ENCODE data around the gene CHST8.
"Not testable (repeated sequence)": the region's sequence is repeated elsewhere in the genome, so short reads cannot be mapped to it uniquely, and the experiment has no call there.

CHST8 gene, protein sequence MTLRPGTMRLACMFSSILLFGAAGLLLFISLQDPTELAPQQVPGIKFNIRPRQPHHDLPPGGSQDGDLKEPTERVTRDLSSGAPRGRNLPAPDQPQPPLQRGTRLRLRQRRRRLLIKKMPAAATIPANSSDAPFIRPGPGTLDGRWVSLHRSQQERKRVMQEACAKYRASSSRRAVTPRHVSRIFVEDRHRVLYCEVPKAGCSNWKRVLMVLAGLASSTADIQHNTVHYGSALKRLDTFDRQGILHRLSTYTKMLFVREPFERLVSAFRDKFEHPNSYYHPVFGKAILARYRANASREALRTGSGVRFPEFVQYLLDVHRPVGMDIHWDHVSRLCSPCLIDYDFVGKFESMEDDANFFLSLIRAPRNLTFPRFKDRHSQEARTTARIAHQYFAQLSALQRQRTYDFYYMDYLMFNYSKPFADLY

DNA sequence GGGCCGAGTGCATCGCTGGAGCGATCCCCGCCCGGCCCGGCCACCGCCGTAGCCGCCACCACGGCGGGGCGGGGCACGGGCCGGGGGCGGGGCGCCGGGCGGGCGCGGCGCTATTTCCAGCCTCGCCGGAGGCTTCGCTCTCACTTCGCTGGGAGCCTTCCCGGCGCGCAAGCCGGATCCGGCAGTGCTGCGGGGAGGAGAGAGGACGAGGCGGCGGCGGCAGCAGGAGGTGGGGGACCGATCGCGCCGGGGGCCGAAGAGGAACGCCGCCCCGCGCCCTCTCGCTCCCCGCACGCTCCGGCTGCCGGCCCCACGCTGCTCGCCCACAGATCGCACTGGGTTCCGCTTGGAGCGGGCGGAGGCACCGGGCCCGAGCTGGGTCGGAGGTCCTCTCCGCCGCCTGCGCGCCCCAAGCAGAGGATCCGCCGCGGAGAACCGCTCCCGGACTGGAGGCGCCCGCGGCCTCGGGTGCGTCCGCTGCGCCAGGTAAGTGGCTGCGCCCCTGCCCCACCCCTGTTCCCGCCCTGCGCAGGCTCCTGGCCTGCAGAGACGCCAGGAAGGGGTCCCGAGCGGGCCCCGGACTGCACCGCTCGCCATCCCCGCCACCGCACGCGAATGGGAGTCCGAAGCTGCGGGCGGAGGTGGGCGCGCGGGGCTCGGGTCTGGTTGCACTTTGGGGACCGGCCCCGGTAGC, at the start of gene CHST8:
CHST8 (plus strand) TSS at position 143 of the 694 bp plus-strand sequence. CDS start 67,309 bp downstream, outside the sequence.
- DNase-seq, result no peak

DNA sequence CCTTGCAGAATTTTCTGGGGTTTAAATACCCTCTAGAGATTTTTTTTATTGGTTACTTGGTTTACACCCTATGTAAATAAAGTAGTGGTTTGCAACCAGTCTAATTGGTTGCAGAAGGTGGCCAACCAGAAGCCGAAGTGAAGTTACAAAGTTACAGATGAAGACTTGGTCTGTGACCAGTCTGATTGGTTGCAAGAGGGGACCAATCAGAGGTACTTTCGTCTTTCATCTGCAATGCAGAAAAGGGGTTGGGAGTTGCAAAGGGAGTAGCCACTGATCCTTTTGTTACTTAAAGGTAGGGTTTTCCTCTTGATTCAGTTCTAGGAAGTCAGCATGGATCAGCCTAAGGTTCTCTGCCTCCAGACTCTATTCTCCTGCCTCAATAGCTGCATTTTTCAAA, 48.8 kb upstream of the CHST8 start:
- no peak for DNase-seq

DNA sequence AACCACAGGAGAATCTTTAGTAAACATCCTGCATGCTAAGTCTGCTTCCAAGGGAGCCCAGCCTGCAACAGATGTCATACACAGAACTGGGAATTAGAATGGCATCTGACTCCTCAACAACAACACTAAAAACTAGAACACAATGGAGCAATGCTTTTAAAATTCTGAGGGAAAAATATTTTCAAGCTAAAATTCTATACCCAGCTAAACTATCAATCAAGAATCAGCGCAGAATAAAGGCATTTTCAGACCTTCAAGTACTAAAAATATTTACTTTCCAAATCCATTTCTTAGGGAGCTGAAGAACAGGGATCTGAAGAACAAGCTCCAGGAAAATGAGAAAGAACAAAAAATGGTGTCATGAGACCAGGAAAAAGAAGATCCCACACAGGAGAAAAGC, 46.9 kb upstream of the CHST8 start:
- DNase-seq, result no peak

- no peak for DNase-seq
These were observed 43.1 kb upstream of the CHST8 start for GRCh38 chr19:33578697-33579096.

DNA sequence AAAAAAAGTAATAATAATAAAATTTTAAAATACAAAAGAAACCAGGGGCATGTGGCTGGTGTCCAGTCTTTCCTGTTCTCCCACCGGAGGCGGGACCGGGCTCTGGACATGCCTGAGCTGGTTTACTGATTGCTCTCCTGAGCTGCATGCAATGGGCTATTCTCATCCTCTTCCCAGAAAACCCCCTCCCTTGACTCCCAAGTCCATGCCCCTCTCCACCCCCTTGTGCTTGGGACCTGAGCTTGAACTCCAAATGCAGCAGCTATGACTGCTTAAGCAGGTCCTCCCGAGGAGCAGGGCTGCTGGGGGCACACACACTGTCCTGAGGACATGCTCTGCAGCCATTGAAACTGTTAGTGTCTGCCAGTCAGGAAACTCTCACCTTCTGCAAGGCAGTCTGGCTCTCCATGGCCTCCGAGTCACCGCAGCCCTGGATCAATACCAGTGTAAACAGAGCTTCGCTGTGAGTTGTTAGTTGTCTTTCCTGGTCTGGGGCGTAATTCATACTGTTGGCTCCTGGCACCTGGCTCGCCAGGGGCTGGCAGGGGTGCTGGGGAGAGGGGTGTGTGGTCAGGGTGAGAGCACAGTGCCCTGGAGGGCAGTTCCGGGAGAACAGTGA, 41.6 kb upstream of the CHST8 start:
- no peak for DNase-seq

GRCh38 chr19:33580645-33581037, 41.1 kb upstream of the CHST8 start:
- no peak for DNase-seq

GRCh38 chr19:33582914-33583313, 38.8 kb upstream of the CHST8 start:
- no peak for DNase-seq

DNA sequence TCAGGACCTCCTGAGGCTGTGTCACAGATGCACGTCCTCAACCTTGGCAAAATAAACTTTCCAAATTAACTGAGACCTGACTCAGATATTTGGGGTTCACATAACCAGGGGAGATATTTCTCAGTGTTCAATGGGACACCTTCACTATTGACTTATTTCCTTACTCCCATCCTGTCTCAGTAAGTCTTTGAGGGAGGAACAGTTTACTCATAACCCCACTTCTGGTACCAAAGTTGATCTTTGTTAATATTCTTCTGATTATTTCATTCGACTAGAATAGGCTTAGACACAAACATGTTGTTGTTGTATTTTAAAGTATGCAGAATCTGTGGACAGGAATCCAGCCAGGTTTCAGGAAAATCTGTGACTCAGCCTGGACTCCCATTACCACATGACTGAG, 34.6 kb upstream of the CHST8 start:
- no peak for DNase-seq

DNA sequence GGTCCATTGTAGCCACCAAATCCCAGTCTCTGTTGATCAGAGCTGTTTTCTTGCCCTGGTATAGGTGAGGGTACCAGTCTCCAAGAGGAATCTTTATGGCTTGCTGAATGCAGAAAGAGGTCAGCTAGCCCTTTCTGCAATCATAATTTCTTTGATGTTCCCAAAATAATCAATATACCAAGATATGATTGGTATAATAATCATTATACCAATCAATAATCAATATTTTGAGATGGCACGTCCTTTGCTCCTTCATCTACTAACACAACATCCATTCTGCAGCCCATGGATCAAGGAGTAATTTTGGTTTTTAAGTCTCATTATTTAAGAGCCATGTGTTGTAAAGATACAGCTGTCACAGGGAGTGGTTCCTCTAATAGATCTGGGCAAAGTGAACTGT, 31.5 kb upstream of the CHST8 start:
- DNase-seq, result no peak

DNA sequence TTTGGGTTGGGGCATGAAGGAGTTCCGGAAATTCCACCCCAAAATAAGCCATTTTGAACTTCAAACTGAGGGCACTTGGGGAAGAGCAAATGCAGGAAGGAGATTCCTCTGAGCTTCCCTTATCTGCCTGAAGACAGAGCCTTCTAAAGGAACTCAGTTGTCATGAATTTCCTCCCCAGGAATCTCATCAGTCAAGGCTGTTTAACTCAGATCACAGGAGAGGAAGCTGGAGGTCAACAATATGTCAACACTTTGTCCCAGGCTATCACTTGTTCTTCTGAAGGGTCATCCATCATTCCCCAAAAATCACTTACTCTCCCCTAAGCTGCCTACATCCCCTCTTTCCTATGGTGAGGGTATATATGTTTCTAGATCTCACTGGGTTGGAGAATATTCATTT, 26.0 kb upstream of the CHST8 start:
- DNase-seq, result no peak

GRCh38 chr19:33601583-33601982, 20.2 kb upstream of the CHST8 start:
- DNase-seq, result no peak

DNA sequence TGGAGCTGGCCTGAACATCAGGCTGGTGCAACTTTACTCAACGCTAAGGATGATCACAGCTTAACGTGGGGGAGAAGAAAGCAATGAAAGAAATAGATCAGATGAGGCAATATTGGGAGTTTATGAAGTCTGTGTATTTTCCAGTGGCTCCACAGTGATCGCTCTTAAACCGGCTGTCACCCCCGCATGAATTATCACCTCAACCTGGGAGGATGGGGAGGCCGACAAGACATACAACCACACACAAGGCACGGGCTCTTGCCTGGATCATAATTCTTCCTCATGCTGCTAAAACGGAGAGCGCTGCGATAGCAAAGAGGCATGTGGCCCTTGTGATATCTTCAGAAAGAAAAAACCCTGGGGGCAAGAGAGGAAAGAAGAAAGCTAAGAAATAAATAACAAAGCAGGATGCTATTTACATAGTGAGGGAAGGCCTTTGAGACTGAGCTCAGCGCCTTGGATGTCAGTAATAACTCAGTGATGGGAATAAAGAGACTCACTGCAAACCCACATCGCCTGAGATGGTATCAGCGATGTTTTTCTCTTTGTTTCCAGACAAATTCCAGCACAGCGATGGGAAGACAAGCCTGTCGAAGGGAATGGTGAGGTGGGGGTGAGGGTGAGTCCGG, 19.1 kb upstream of the CHST8 start:
- DNase-seq, result no peak

DNA sequence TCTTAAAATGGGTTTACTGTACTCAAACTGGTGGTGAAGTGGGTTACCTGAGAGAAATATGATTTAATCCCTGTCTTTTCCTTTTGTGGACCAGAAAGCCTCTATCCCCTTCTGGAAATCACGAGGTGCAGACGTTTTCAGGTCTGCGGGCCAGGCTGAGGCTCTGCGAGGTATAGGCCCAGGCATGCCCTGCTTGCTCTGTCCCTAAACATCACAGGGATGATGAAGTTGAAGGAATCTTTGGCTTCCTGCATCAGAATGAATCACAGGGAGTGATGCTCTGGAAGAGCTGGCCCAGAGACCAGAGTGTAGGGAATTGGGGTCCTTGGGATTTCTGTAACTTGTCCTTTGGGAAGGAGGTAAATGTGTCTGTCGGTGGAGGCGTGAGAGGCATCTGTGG, 18.4 kb upstream of the CHST8 start:
- DNase-seq, result no peak

DNA sequence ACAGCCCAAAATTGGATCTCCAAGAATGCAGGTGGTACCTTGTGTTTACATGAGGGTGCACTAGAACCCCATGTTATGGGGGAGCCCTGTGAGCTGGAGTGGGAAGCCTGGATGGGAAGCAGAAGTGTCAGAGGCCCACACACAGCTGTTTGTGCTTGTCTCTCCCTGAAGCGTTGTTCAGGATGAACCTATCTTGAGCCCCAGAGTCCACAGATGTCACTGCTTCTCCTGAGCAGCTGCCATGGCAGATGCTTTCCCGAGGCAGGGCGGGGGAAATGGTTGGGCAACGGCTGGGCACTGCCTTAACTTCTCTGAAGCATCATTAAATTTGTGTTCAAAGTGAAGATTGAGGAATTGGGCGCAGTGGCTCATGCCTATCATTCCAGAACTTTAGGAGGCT, 17.1 kb upstream of the CHST8 start:
- no peak for DNase-seq

DNA sequence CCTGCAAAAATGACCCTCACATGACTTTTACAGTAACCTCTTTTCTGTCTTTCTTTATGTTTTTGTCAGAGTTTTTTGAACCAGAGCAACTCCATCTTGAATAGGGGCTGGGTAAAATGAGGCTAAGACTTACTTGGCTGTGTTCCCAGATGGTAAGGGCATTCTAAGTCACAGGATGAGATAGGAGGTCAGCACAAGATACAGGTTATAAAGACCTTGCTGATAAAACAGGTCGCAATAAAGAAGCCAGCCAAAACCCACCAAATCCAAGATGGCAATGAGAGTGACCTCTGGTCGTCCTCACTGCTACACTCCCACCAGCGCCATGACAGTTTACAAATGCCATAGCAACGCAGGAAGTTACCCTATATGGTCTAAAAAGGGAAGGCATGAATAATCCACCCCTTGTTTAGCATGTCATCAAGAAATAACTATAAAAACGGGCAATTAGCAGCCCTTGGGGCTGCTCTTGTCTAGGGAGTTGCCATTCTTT, 15.9 kb upstream of the CHST8 start:
- DNase-seq, result not testable (repeated sequence)

DNA sequence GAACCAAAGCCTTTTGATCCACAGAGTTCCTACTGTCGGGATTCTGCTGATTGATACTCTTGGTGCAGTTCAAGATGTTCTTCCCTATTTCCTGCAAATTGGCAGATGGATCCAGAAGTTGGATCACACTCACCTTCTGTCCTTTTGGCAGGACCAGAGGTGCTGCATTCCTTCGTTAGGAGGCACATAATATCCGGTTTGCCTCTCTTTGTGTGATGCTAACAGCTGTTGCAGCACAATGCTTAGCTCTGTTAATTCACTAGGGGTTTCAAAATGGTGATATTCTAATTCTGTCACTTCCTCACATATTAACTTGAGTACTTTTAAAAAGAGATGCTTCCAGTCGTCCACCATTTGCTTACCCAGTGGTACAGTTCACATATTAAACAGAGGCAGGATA, 15.2 kb upstream of the CHST8 start:
- DNase-seq, result no peak

DNA sequence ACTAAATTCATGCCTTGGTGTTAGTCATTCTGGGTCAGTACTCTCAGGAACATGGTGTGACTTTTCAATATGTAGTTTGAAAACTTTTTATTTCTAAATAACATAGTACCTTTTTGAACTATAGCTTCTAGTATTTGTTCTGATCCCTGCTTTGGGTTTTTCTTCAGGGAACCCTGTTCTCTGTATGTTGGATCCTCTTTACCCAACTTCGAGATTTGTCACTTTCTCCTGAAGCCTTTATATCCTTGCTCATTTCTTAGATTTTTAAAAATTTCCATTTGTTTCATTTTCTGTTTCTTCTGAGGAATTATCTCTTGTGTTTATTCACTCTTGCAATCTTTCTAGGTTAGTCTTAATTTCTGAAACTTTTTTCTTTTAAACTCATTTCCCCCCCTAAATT, 12.4 kb upstream of the CHST8 start:
- DNase-seq, result no peak

DNA sequence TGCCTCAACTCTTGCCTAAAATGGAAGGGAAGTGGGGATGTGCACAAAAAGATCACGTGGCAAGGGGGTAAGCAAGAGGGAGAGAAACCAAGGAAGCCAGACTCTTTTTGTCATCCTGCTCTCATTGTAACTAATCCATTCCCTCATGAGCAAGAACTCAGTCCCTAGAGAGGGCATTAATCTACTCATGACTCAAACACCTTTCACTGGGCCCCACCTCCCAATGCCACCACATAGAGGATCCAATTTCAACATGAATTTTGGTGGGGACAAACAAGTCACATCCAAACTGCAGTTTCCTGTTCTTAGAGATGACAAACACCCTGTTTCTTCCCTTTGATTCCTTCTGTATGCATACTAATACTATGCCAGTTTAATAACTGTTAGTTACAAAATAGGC, 11.2 kb upstream of the CHST8 start:
- DNase-seq, result no peak

GRCh38 chr19:33612928-33613619, 8.7 kb upstream of the CHST8 start:
- DNase-seq, result no peak

DNA sequence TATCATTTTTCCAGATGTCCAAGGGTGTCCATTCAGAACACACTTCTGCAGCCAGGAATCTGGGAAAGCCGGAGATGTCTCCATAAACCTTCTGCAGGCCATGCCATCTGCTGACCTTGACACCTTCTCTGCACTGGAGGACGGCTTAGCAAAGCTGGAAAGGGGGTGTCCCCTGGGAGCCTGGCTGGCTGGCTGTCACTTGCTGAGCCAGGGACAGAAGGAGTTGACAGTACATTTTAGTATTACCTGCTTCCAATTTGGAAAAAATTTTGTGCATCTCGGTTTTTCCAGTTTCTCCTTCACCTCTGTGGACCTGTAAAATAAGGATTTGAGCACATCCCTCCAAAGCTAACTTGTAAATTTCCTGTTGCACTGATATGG, 8.1 kb upstream of the CHST8 start:
- no peak for DNase-seq

- DNase-seq, result no peak
These were observed 5.4 kb upstream of the CHST8 start for GRCh38 chr19:33616346-33616745.

- DNase-seq, result no peak
These were observed 4.9 kb upstream of the CHST8 start for GRCh38 chr19:33616857-33617256.

GRCh38 chr19:33618363-33618762, 3.4 kb upstream of the CHST8 start:
- DNase-seq, result not testable (repeated sequence)

All from GF-D8 (cell line).